GM10266 (cell line): Measurements from ENCODE around the gene LCE1C.

ENCODE experiments used
- DNase-seq: peaks from one replicate; pipeline ENCODE4 v3.0.0; 2012; ENCODE audit errors: extremely low spot score
- TF ChIP-seq, protein P1 (sequence below): IDR thresholded peaks from 2 replicates; pipeline ENCODE4 v1.5.1; 2012; ENCODE audit warnings: mild to moderate bottlenecking, low read depth; ENCODE audit not compliant: control insufficient read depth, insufficient read depth; ENCODE audit errors: missing control alignments

The LCE1C gene

GRCh38 chr1:152817309-152817708, 10.9 kb upstream of the LCE1C start:
- TF ChIP-seq, protein P1, sequence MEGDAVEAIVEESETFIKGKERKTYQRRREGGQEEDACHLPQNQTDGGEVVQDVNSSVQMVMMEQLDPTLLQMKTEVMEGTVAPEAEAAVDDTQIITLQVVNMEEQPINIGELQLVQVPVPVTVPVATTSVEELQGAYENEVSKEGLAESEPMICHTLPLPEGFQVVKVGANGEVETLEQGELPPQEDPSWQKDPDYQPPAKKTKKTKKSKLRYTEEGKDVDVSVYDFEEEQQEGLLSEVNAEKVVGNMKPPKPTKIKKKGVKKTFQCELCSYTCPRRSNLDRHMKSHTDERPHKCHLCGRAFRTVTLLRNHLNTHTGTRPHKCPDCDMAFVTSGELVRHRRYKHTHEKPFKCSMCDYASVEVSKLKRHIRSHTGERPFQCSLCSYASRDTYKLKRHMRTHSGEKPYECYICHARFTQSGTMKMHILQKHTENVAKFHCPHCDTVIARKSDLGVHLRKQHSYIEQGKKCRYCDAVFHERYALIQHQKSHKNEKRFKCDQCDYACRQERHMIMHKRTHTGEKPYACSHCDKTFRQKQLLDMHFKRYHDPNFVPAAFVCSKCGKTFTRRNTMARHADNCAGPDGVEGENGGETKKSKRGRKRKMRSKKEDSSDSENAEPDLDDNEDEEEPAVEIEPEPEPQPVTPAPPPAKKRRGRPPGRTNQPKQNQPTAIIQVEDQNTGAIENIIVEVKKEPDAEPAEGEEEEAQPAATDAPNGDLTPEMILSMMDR, result no peak
- no peak for DNase-seq

GRCh38 chr1:152811671-152812070, 5.2 kb upstream of the LCE1C start, which contains the start of gene LCE1B:
TSS of gene LCE1B (plus strand) at chr1:152811971. CDS start at chr1:152812447, 476 bp downstream.
- TF ChIP-seq, protein P1, result no peak
- no peak for DNase-seq

GRCh38 chr1:152811050-152811449, 4.6 kb upstream of the LCE1C start:
- DNase-seq, result no peak
- TF ChIP-seq, protein P1, result no peak

- no peak for DNase-seq
- TF ChIP-seq, protein P1, result no peak
These were observed 5.1 kb downstream of the LCE1C start for GRCh38 chr1:152801333-152801732.

- TF ChIP-seq, protein P1, result no peak
- DNase-seq, result no peak
These were observed 10.0 kb downstream of the LCE1C start, which contains the start of gene LCE1D for GRCh38 chr1:152796421-152796820. TSS of gene LCE1D (plus strand) at chr1:152796721. CDS start at chr1:152797795, 1,074 bp downstream.

DNA sequence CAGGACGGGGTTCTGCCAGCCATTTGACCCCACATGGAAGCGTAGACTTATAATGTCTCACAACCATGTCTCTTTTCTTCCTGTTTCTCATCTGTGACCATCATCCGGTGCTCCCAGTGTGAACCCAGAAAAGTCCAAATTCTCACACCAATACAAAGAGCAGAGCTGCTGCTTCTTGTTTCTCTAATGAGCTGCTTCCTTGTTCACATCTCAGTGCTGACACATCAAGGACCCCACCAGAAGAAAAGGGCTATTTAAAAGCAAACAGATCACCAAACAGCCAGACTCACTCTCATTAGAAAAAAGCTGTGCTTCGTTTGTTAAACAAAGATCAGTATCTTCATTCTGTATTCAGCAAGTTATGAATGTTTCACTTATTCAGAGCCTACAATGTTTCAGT, 10.8 kb downstream of the LCE1C start:
- TF ChIP-seq, protein P1, result no peak
- DNase-seq, result no peak

- DNase-seq, result no peak
These were observed 20.4 kb downstream of the LCE1C start, which contains the start of gene LCE1E for GRCh38 chr1:152786077-152786476. TSS of gene LCE1E (plus strand) at chr1:152786257. CDS start at chr1:152787300, 1,043 bp downstream.

More at GRCh38 chr1:152786077-152786476, 20.4 kb downstream of the LCE1C start, which contains the start of gene LCE1E:
- TF ChIP-seq, protein P1, result no peak
